Activated gamma-delta T cell (primary cell): ENCODE results near the gene TMEM259.

Experiments
- DNase-seq: peaks from one replicate; lab custom pipeline; 2025; lab: John Stamatoyannopoulos, UW

The TMEM259 gene

GRCh38 chr19:1055886-1056620 is 35.1 kb upstream of the TMEM259 start:
- DNase-seq: no peak

- DNase-seq: no peak
Observed at GRCh38 chr19:1055028-1055425, 34.1 kb upstream of the TMEM259 start.

- no peak for DNase-seq
Observed at GRCh38 chr19:1054102-1055027, 33.4 kb upstream of the TMEM259 start.

GRCh38 chr19:1053176-1054101 is 32.5 kb upstream of the TMEM259 start:
- no peak for DNase-seq

GRCh38 chr19:1052349-1052975 is 31.5 kb upstream of the TMEM259 start:
- no peak for DNase-seq

GRCh38 chr19:1051791-1052190 is 30.9 kb upstream of the TMEM259 start:
- no peak for DNase-seq

GRCh38 chr19:1050989-1051788 is 30.3 kb upstream of the TMEM259 start:
- no peak for DNase-seq

- no peak for DNase-seq
Observed at GRCh38 chr19:1049800-1050199, 28.9 kb upstream of the TMEM259 start.

GRCh38 chr19:1049106-1049505 is 28.2 kb upstream of the TMEM259 start:
- DNase-seq: no peak

GRCh38 chr19:1047696-1048147 is 26.8 kb upstream of the TMEM259 start:
- no peak for DNase-seq

GRCh38 chr19:1046836-1047695 is 26.1 kb upstream of the TMEM259 start:
- no peak for DNase-seq

GRCh38 chr19:1046117-1046626 is 25.2 kb upstream of the TMEM259 start:
- DNase-seq: no peak

- DNase-seq: no peak
Observed at GRCh38 chr19:1045247-1045603, 24.3 kb upstream of the TMEM259 start.

GRCh38 chr19:1042689-1043511 is 22.0 kb upstream of the TMEM259 start:
- DNase-seq: no peak

- DNase-seq: no peak
Observed at GRCh38 chr19:1041835-1042685, 21.1 kb upstream of the TMEM259 start.

GRCh38 chr19:1041272-1041834 is 20.4 kb upstream of the TMEM259 start:
- DNase-seq: no peak
